Breast epithelium (tissue), 3 donors: ENCODE measurements around the gene EIF5.

Source experiments
- CTCF ChIP-seq, 3 donors: fragments of 450-650 bp; IDR thresholded peaks; one replicate each; pipeline ENCODE4 v1.5.1; 2016 to 2017; ENCODE audit warnings: antibody characterized with exemption in 3 of 3, mild to moderate bottlenecking in 3 of 3, moderate library complexity in 3 of 3
- POLR2AphosphoS5 ChIP-seq, 3 donors: sonication (generic); formaldehyde crosslinking; IDR thresholded peaks; one replicate each; pipeline ENCODE4 v1.6.1; 2017; ENCODE audit warnings: antibody characterized with exemption in 3 of 3

- TF ChIP-seq CTCF (IDR thresholded peaks at IDR 0.05) (no peak), POLR2AphosphoS5 (IDR thresholded peaks at IDR 0.05) (no peak)
Measured at GRCh38 chr14:103332143-103332919, 1.7 kb upstream of the EIF5 start.
